Stimulated activated CD8-positive, alpha-beta memory T cell treated with anti-CD3 and anti-CD28 coated beads, Interleukin-4, amount 100 ng/mL, for 24 hours (primary cell): ENCODE data around the gene TP53BP1.

Experiments used
- DNase-seq: peaks from one replicate; pipeline ENCODE4 v3.0.0-alpha.2; 2020; ENCODE audit warnings: low read depth

TP53BP1 gene

DNA sequence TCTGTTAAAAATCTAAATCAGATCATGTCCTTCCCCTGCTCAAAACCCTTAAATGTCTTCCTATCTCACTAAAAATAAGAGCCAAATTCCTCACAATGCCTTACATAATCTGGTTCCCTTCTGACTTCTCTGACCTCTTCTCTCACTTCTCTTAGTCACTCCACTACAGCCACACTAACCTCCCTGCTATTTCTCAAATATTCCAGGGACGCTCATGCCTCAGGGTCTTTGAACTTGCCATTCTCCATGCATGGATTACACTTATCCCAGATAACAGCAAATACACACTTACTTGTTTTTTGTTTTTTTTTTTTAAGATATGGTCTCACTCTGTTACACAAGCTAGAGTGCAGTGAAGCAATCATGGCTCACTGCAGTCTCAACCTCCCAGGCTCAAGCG, 8.5 kb downstream of the TP53BP1 start:
- no peak for DNase-seq

GRCh38 chr15:43483297-43484128, 9.4 kb downstream of the TP53BP1 start:
- DNase-seq, result no peak

DNA sequence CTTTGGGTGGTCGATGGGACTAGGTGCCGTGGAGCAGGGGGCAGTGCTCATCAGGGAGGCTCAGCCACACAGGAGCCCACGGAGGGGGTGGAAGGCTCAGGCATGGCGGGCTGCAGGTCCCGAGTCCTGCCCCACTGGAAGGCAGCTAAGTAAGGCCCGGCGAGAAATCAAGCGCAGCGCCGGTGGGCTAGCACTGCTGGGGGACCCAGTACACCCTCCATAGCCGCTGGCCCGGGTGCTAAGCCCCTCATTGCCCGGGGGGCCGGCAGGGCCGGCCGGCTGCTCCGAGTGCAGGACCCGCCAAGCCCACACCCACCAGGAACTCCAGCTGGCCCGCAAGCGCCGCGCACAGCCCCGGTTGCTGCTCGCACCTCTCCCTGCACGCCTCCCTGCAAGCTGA, 19.1 kb downstream of the TP53BP1 start:
- DNase-seq, result no peak

DNA sequence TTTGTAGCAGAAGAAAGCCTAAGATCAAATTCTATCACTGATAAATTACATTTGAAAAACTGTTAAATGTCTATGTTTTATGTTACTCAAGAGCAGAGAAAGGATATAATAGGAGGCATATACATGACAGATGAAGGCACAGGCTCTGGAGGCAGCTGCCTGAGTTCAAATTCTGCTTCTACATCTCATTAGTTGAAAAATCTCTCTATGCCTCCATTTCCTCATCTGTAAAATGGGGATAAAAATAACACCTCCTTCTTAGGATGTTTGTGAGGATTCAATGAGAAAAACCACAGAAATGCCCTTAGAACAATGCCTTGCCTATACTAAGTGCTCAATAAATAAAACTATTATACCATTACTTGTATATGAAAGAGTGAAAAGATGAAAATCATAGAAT, 21.0 kb downstream of the TP53BP1 start:
- no peak for DNase-seq

DNA sequence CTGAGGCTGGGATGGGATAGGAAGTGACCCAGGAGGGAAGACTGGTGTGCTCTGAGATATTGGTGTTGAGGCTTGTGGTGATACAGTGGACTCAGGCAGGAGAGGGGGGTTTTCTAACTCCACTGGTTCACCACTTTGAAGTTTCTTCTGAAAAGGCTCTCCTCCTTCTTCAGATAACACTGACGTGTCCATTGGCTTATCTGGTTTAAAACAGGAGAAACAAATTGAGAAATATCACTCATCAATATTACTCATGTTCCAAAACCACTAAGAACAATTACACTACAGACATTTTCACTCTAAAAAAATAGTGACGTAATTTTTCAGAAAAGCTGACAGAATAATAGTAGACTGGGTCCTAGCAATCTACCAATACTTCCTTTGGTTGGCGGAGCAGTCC, 23.1 kb downstream of the TP53BP1 start:
- no peak for DNase-seq

DNA sequence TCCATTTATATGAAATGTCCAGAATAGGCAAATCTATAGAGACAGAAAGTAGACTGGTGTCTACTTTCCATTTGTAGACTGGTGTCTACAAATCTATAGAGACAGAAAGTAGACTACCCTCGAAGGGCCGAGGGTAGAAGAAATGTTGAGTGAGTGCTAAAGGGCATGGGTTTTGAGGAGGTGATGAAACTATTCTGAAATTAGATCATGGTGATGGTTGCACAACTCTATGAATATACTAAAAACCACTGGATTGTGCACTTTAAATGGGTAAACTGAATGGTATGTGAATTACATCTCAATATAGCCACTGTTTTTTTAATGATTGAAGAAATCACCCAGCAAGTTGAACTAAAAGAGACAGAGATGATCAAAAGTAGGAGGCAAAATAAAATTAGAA, 27.9 kb downstream of the TP53BP1 start:
- no peak for DNase-seq

- no peak for DNase-seq
These were observed 29.0 kb downstream of the TP53BP1 start for GRCh38 chr15:43463998-43464397.

DNA sequence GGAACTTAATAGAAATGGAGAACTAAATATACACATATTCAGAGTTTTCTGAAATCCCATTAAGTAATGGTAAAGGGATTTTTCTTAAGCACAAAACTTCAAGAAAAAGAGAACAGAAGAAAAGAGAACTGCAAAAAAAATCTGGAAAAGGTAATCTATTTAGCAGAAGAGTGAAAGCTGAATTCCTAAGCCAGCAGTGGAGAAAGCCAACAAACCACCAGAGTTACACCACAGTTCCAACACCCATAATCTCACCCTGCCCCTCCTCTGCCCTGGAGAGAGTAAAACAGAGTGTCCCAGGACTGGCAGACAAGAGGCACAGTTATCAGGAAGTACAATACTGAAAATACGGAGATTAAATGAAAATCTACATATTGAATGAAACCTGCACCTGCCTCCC, 29.4 kb downstream of the TP53BP1 start:
- DNase-seq, result no peak

DNA sequence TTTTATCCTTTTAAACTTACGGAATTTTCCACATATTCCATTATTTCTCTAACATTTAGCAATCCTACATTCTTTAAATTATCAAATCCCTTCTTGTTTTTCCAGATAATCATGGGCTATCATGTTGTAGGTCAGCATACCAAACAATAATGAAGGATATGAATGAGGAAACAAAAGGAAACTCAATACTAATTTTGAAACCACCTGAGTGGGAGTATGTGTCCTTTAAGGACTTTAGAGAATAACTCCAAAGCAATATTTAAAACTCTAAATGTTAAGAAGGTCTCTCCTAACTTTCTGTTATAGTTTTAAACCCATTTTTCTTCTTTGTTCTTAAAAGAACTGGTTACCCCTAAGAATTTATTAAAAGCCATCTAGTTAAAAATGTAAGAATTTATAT, 43.0 kb downstream of the TP53BP1 start:
- DNase-seq, result no peak

- no peak for DNase-seq
These were observed 46.6 kb downstream of the TP53BP1 start for GRCh38 chr15:43446344-43446743.

- DNase-seq, result no peak
These were observed 51.6 kb downstream of the TP53BP1 start for GRCh38 chr15:43441316-43441715.

- no peak for DNase-seq
These were observed 52.2 kb downstream of the TP53BP1 start for GRCh38 chr15:43440721-43441281.

DNA sequence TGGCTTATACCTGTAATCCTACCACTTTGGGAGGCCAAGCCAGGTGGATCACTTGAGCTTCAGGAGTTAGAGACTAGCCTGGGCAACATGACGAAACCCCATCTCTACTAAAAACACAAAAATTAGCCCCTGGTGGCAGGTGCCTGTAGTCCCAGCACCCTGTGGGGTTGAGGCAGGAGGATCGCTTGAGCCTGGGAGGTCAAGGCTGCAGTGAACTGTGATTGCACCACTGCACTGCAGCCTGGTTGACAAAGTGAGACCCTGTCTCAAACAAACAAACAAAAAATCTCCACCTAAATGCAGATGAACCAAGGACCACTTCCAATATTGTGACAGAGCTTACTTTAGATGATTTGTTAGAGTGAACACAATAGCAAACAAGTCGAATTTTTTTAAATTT, 53.7 kb downstream of the TP53BP1 start:
- DNase-seq, result no peak

- no peak for DNase-seq
These were observed 56.6 kb downstream of the TP53BP1 start for GRCh38 chr15:43436395-43436794.

DNA sequence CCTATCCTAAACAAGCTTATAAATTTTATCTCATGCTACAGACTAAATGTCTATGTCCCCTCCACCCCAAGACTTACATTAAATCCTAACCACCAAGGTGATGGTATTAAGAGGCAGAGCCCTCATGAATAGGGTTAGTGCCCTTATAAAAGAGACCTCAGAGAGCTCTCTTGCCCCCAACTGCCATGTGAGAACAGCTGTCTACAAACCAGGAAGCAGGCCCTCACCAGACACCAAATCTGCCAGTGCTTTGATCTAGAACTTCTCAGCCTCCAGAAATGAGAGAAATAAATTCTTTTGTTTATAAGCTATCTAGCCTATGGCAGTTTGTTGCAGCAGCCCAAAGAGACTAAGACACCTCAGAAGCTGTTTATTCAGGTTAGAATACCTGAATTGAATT, 58.5 kb downstream of the TP53BP1 start:
- no peak for DNase-seq

DNA sequence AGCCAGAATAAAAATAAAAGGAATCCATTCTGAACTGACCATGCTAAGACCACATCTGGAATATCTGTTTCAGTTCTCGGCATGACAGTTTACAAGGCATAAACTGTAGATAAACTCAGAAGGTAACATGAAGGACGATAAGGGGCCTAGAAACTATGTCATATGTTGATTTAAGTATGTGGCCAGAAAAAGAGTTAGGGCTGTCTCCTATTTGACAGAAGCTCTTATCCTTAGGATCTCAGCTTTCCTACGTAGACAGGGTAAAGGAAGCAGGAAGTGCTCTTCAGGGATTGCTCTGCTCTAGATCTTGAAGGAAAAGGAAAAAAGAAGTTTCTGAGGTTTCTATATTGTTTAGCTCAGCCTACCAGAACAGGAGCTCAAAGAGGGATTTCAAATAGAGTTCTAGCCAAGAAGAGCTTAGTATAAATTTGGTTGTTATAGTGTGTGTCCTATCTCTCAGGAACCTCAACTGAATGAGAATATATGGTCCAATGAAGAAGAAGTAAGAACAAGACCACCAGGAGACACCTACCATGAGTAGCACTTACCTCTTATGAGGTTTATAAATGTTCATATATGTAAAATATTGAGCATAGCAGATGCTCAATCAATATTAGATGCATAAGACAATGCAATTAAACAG, 59.2 kb downstream of the TP53BP1 start:
- DNase-seq, result no peak

GRCh38 chr15:43433165-43433564, 59.8 kb downstream of the TP53BP1 start:
- no peak for DNase-seq

GRCh38 chr15:43429687-43430086, 63.3 kb downstream of the TP53BP1 start:
- DNase-seq, result no peak

GRCh38 chr15:43423793-43424192, 69.2 kb downstream of the TP53BP1 start:
- DNase-seq, result no peak

GRCh38 chr15:43420876-43421275, 72.1 kb downstream of the TP53BP1 start:
- no peak for DNase-seq

DNA sequence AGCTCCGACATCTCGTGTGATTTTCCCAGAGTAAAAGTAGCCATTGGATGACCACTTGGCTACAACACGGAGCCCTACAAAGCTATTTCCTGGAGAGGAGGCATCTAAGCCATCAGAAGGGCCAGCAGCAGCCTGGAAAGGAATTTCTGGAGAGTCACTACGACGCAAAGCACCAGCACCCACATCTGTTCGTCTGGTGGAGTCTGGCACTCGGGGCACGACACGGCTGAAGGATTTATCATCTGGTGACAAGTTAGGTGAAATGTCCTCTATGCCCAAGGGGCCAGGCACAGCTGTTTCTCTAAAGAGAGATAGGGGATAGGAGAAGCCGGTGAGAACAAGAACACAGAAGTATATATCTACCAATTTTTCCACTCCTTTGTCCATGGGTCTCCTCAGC, 72.5 kb downstream of the TP53BP1 start:
- DNase-seq, result no peak

GRCh38 chr15:43414196-43414595, 78.8 kb downstream of the TP53BP1 start:
- no peak for DNase-seq

DNA sequence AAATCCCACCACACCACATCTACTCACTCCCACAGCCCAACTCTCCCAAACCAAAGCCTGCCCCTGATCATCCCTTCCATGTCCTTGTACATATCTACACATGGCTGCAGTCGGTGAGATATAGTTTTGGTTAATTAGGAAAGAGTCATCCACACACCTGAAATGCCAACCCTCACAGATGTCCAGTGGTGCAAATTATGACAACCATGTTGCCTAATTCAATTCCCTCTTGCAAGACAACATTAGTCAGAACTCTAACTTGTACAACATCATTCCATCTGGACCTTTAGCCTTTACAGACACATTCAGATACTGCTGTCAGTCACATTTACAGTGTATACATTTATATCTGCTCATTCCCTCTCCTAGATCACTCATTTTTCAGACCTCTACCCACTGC, 80.9 kb downstream of the TP53BP1 start:
- DNase-seq, result no peak
